ENCODE measurements around the gene FAM124A. TPM values are rescaled to one million over a fixed set of nuclear protein-coding genes. Genes with fewer than 3 reads are reported as not detected.

FAM124A gene
- total and polyA plus RNA-seq, 9 donors: 0.48 to 8.8 (median 1.9) TPM

- H3K4me1 ChIP-seq (ENCODE audit: insufficient read depth): no peaks in the 10 kb centered on the region
- TF ChIP-seq POLR2A (IDR thresholded peaks at IDR 0.05): no peak
- no peak for TF ChIP-seq CTCF (IDR thresholded peaks at IDR 0.05)
- TF ChIP-seq EP300 (IDR thresholded peaks at IDR 0.05): no peak
- no peaks in the 10 kb centered on the region for H3K36me3 ChIP-seq
- H3K4me3 ChIP-seq: no peak overlapping the region
- no peaks in the 10 kb centered on the region for H3K9me3 ChIP-seq
- no peak for DNase-seq
- no peaks in the 10 kb centered on the region for H3K27me3 ChIP-seq
- intact Hi-C loops (cut with DNase I): no loop called here
- H3K27ac ChIP-seq: no peak overlapping the region
These were observed 81.7 kb downstream of the FAM124A start for GRCh38 chr13:51303882-51304281.

- TF ChIP-seq POLR2A (IDR thresholded peaks at IDR 0.05) (no peak), CTCF (IDR thresholded peaks at IDR 0.05) (no peak), EP300 (IDR thresholded peaks at IDR 0.05) (no peak)
- Histone ChIP-seq H3K27me3 (no peaks in the 10 kb centered on the region), H3K4me1 (ENCODE audit: insufficient read depth) (no peaks in the 10 kb centered on the region), H3K4me3 (no peak overlapping the region), H3K27ac (no peak overlapping the region), H3K36me3 (no peaks in the 10 kb centered on the region), H3K9me3 (no peaks in the 10 kb centered on the region)
- intact Hi-C loops (cut with DNase I): no loop called here
- no peak for DNase-seq
- WGBS, 3 donors: 78 to 84% (median 83%) methylated on average over 7 of the region's 7 CpGs
These were observed 83.2 kb downstream of the FAM124A start for GRCh38 chr13:51305271-51305967.

DNA sequence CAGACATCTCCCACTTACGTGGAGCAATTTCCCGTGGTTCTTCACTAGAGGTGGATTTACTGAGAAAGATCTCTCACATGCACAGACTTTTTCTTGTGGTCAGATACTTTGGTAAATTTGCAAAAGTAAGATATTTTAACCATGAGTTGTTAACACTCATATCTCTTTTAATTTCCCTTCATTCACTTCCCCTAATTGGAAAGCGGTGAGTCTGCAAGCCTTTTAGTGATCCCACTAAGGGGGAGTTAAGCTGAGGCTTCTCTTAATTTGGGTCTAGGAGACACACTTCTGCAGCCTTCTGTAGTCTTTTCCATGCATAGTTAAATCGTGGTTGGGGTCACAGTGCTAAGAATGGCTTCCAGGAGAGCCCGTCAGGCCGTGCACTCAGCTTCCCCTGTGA lies 86.6 kb downstream of the FAM124A start:
- WGBS, 3 donors: 52 to 57% (median 54%) methylated on average over 6 of the region's 6 CpGs
- Histone ChIP-seq H3K27ac (no peak overlapping the region), H3K27me3 (no peaks in the 10 kb centered on the region), H3K36me3 (no peaks in the 10 kb centered on the region), H3K4me3 (no peak overlapping the region), H3K9me3 (no peaks in the 10 kb centered on the region), H3K4me1 (ENCODE audit: insufficient read depth) (no peaks in the 10 kb centered on the region)
- DNase-seq: no peak
- intact Hi-C loops (cut with DNase I): no loop called here
- no peak for TF ChIP-seq CTCF (IDR thresholded peaks at IDR 0.05)
- no peak for TF ChIP-seq POLR2A (IDR thresholded peaks at IDR 0.05)

DNA sequence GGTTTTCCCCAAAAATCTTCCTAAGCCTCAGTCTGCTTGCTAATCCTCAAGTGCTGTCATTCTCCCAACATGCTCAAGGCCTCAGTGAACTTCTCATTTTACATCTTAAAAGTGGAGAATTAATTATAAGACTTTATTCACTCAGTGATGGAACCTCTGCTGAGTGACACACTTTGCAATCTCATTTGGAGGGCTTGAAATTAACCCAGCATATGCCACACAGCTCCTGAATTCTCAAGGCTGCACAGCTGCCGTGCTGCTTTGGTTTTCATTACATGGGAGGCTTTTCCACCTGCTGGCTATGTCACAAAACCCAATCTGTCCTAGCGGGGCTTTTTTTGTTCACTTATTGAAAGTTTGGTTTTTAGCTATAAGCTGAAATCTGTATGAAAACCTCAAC lies 89.0 kb downstream of the FAM124A start:
- no peak overlapping the region for H3K27ac ChIP-seq
- H3K4me1 ChIP-seq (ENCODE audit: insufficient read depth): peaks cover 2% of the 10 kb centered on the region
- 78 to 84% (median 81%) methylated on average over 2 of the region's 2 CpGs for WGBS, 3 donors
- no peaks in the 10 kb centered on the region for H3K9me3 ChIP-seq
- no peak for TF ChIP-seq EP300 (IDR thresholded peaks at IDR 0.05)
- no peak for TF ChIP-seq POLR2A (IDR thresholded peaks at IDR 0.05)
- TF ChIP-seq CTCF (IDR thresholded peaks at IDR 0.05): no peak
- no peak overlapping the region for H3K4me3 ChIP-seq
- no peaks in the 10 kb centered on the region for H3K36me3 ChIP-seq
- DNase-seq: no peak
- H3K27me3 ChIP-seq: no peaks in the 10 kb centered on the region
- intact Hi-C loops (cut with DNase I): no loop called here

Measured in ovary (tissue), 9 donors.